GM12878 (cell line): ENCODE results near the gene RPL18. TPM values are rescaled to one million over a fixed set of nuclear protein-coding genes. Genes with fewer than 3 reads are reported as not detected.

ENCODE experiments used
- ATAC-seq: fragments of 200-7000 bp; cut with Tn5 transposase; 3 replicates; pipeline ENCODE4 v1.9.1; 2020; ENCODE audit warnings: mild to moderate bottlenecking, moderate library complexity
- BruUV-seq: library from RNA; stranded (reverse); fragments of 400-500 nt; replicated peaks from 2 replicates; lab custom pipeline; 2021; lab: Mats Ljungman, UMichigan
- CTCF ChIA-PET: fragments of 300-600 bp; sonication (Branson Sonifier 250); formaldehyde crosslinking; extraction: SDS; loops from one replicate; lab custom pipeline; 2021; ENCODE audit warnings: inconsistent platforms; lab: Yijun Ruan, JAX
- POLR2A ChIA-PET: fragments of 350-600 bp; formaldehyde crosslinking; extraction: SDS; loops from one replicate; lab custom pipeline; 2021; ENCODE audit warnings: inconsistent platforms; lab: Charles Lee
- RAD21 ChIA-PET: fragments of 300-600 bp; sonication (Branson Sonifier 250); formaldehyde crosslinking; loops from one replicate; lab custom pipeline; 2023; ENCODE audit warnings: antibody characterized with exemption; ENCODE audit not compliant: unreplicated experiment; lab: Charles Lee
- SMC1A ChIA-PET: fragments of 300-600 bp; sonication (Branson Sonifier 250); formaldehyde crosslinking; loops from one replicate; lab custom pipeline; 2023; ENCODE audit not compliant: unreplicated experiment, uncharacterized antibody; lab: Charles Lee
- DNase-seq: peaks from one replicate; pipeline ENCODE4 v3.0.0-alpha.2; 2011; ENCODE audit warnings: low read depth, low spot score
- FAIRE-seq: peaks from 3 replicates; lab custom pipeline; 2011; peaks lifted over from hg19 to GRCh38; lab: Jason Lieb, UNC
- H2AFZ ChIP-seq: 2 replicates; pipeline ENCODE4 v1.6.0; 2011; ENCODE audit warnings: low read depth, low read length, control low read depth; ENCODE audit not compliant: control insufficient read depth
- H3K27ac ChIP-seq: 2 replicates; pipeline ENCODE4 v1.5.1; 2011; ENCODE audit warnings: control low read depth; ENCODE audit not compliant: control insufficient read depth, insufficient read depth
- H3K27me3 ChIP-seq, 2 experiments: replicated peaks in 1 of 2; 2 replicates each; pipeline versions ENCODE4 v1.6.0 to v1.6.1; 2011; ENCODE audit warnings: low read length in 1 of 2; ENCODE audit not compliant: control insufficient read depth in 2 of 2, insufficient read depth in 2 of 2
- H3K36me3 ChIP-seq, 2 experiments: 2 replicates each; pipeline ENCODE4 v1.5.1; 2011; ENCODE audit warnings: low read length in 1 of 2; ENCODE audit not compliant: control insufficient read depth in 2 of 2, insufficient read depth in 2 of 2
- H3K4me1 ChIP-seq: 2 replicates; pipeline ENCODE4 v1.6.1; 2011; ENCODE audit warnings: mild to moderate bottlenecking, low read length, moderate library complexity, mixed read lengths; ENCODE audit not compliant: control insufficient read depth, insufficient read depth
- H3K4me2 ChIP-seq: 2 replicates; pipeline ENCODE4 v1.6.0; 2011; ENCODE audit warnings: control low read depth; ENCODE audit not compliant: control insufficient read depth, insufficient read depth
- H3K4me3 ChIP-seq: fragments of 200-600 bp; sonication (generic); 2 replicates; pipeline ENCODE4 v1.5.1; 2016
- H3K79me2 ChIP-seq: 2 replicates; pipeline ENCODE4 v1.6.0; 2011; ENCODE audit warnings: low read length; ENCODE audit not compliant: control insufficient read depth, insufficient read depth
- H3K9ac ChIP-seq: 2 replicates; pipeline ENCODE4 v1.8.0; 2011; ENCODE audit warnings: low read length, control low read depth, mixed read lengths; ENCODE audit not compliant: control insufficient read depth, insufficient read depth
- H3K9me3 ChIP-seq: replicated peaks from 3 replicates; pipeline ENCODE4 v1.5.1; 2011; ENCODE audit warnings: mild to moderate bottlenecking, low read length; ENCODE audit not compliant: control insufficient read depth, insufficient read depth
- H4K20me1 ChIP-seq: 2 replicates; pipeline ENCODE4 v1.6.0; 2011; ENCODE audit not compliant: control insufficient read depth, insufficient read depth
- CEBPZ ChIP-seq: fragments of 150-350 bp; IDR thresholded peaks from 2 replicates; pipeline ENCODE4 v1.6.1; 2016; ENCODE audit warnings: low read depth, low read length
- CREB1 ChIP-seq: IDR thresholded peaks from 2 replicates; pipeline ENCODE4 v1.6.1; 2012; ENCODE audit warnings: low read depth, mild to moderate bottlenecking, inconsistent platforms
- LARP7 ChIP-seq: fragments of 450-650 bp; IDR thresholded peaks from 2 replicates; pipeline ENCODE4 v1.6.1; 2017; ENCODE audit warnings: mild to moderate bottlenecking
- NFYA ChIP-seq: IDR thresholded peaks from 2 replicates; pipeline ENCODE4 v1.6.1; 2011; ENCODE audit warnings: low read depth, mild to moderate bottlenecking, low read length, improper control_type of control experiment, borderline replicate concordance
- TCF7 ChIP-seq: IDR thresholded peaks from 2 replicates; pipeline ENCODE4 v1.6.1; 2014; ENCODE audit warnings: antibody characterized with exemption, borderline replicate concordance
- YY1 ChIP-seq: IDR thresholded peaks from 2 replicates; pipeline ENCODE4 v1.6.1; 2011; ENCODE audit warnings: low read depth, mild to moderate bottlenecking, low read length
- ZNF207 ChIP-seq: fragments of 450-650 bp; IDR thresholded peaks from 2 replicates; pipeline ENCODE4 v1.6.1; 2014; ENCODE audit warnings: antibody characterized with exemption, mild to moderate bottlenecking, borderline replicate concordance
- WGBS: methylation state at CpG from one replicate; pipeline ENCODE4 v1.1.6; 2016; ENCODE audit warnings: low lambda C conversion rate; ENCODE audit not compliant: insufficient replicate concordance, insufficient coverage; ENCODE audit errors: missing lambda C conversion rate; 5-methylcytosine and 5-hydroxymethylcytosine counted together
- in situ Hi-C: fragments of 300-500 bp; cut with MboI; formaldehyde crosslinking; loops from 9 replicates; pipeline ENCODE4 v1.14.3; 2018; ENCODE audit warnings: mixed read lengths
- intact Hi-C: fragments of 100-400 bp; cut with micrococcal nuclease; formaldehyde crosslinking; loops from one replicate; pipeline ENCODE4 v1.14.2; 2022; ENCODE audit not compliant: unreplicated experiment
- polyA plus RNA-seq, 11 experiments: library from polyadenylated mRNA; depleted of rRNA in 4 of 11; unstranded in 6 of 11; stranded (reverse) in 5 of 11; fragments of >200 nt; fragmentation: Nextera tagmentation in 4 of 11; fragmentation: Illumina TruSeq in 1 of 11; extraction: Ambion mirVana in 4 of 11; extraction: Trizol in 1 of 11; gene quantifications; 1 replicate in 1 of 11; 2 replicates in 10 of 11; pipeline versions ENCODE4 v1.2.1 to v1.2.3, GENCODE V29; 2011 to 2016; ENCODE audit warnings: inconsistent platforms in 2 of 11, missing spikeins in 2 of 11, low read depth in 1 of 11
- total RNA-seq, 4 experiments: library from RNA; depleted of rRNA in 3 of 4; stranded (reverse); fragments of >200 nt in 3 of 4; fragmentation: Illumina TruSeq in 1 of 4; extraction: Trizol in 1 of 4; gene quantifications; 2 replicates each; pipeline versions ENCODE4 v1.2.1 to v1.2.3, GENCODE V29; 2013 to 2021
- TF ChIP-seq, protein P1 (sequence below): fragments of 450-650 bp; IDR thresholded peaks from 2 replicates; pipeline ENCODE4 v1.6.1; 2017; ENCODE audit warnings: mild to moderate bottlenecking, moderate library complexity
- TF ChIP-seq, protein P2 (sequence below): IDR thresholded peaks from 2 replicates; pipeline ENCODE4 v1.6.1; 2012; ENCODE audit warnings: low read depth, low read length, improper control_type of control experiment

The RPL18 gene
- total and polyA plus RNA-seq, 10 of the 15 experiments (the other 5 are each of a cell fraction or from before 2014, with no cell fraction given), result 393 to 4,267 (median 2,019) TPM

- no peak for TF ChIP-seq YY1
Observed at GRCh38 chr19:48638831-48639381, 19.9 kb upstream of the RPL18 start (continued).

GRCh38 chr19:48637948-48638830 lies 19.2 kb upstream of the RPL18 start:
- ChIA-PET SMC1A (interaction anchor here (0.8 to 1.3 kb wide), 3 partner anchors 7 to 37 kb away, joined by 3 to 4 read pairs (median 4); partner anchors contain the start of genes CA11, RPL18 and SPHK2), CTCF (interaction anchor here (1.0 to 1.2 kb wide), 3 partner anchors 8 to 156 kb away, joined by 3 to 5 read pairs (median 3); partner anchors contain the start of gene CA11), POLR2A (interaction anchor here (1.0 to 1.7 kb wide), 4 partner anchors 10 to 22 kb away, joined by 3 to 5 read pairs (median 4); partner anchors contain the start of genes RPL18 and SPHK2), RAD21 (interaction anchor here (0.6 to 1.3 kb wide), 3 partner anchors 18 to 355 kb away, joined by 3 to 5 read pairs (median 3); partner anchors contain the start of genes GYS1, RPL18, RUVBL2 and SPHK2)
- peak overlapping the region; percentile 93 for H3K27ac ChIP-seq
- no peaks in the 10 kb centered on the region for H3K36me3 ChIP-seq
- H2AFZ ChIP-seq, result peak overlapping the region; percentile 97
- WGBS, result 4% methylated on average over 25 of the region's 29 CpGs
- H3K27me3 ChIP-seq, result no peaks in the 10 kb centered on the region
- peaks cover 26% of the 10 kb centered on the region for H3K4me1 ChIP-seq
- peak overlapping the region; percentile 91 for H3K4me2 ChIP-seq
- in situ Hi-C loops, result loop anchor here (25.0 kb wide), 1 partner anchor 1249 kb away; the partner anchor contains the start of genes AKT1S1, IL4I1 and TBC1D17
- H3K9ac ChIP-seq, result peak overlapping the region; percentile 72
- H3K79me2 ChIP-seq, result peaks cover 5% of the 10 kb centered on the region
- intact Hi-C loops, result loop anchor here (10.0 kb wide), 1 partner anchor 327 kb away; the partner anchor contains the start of gene FTL
- no peaks in the 10 kb centered on the region for H4K20me1 ChIP-seq
- ATAC-seq (peak; percentile 37), FAIRE-seq (peak; percentile 86), DNase-seq (no peak)
- peak overlapping the region; percentile 75 for H3K4me3 ChIP-seq
- BruUV-seq, result no TSS peak
- no peaks in the 10 kb centered on the region for H3K9me3 ChIP-seq
- TF ChIP-seq, protein P1, sequence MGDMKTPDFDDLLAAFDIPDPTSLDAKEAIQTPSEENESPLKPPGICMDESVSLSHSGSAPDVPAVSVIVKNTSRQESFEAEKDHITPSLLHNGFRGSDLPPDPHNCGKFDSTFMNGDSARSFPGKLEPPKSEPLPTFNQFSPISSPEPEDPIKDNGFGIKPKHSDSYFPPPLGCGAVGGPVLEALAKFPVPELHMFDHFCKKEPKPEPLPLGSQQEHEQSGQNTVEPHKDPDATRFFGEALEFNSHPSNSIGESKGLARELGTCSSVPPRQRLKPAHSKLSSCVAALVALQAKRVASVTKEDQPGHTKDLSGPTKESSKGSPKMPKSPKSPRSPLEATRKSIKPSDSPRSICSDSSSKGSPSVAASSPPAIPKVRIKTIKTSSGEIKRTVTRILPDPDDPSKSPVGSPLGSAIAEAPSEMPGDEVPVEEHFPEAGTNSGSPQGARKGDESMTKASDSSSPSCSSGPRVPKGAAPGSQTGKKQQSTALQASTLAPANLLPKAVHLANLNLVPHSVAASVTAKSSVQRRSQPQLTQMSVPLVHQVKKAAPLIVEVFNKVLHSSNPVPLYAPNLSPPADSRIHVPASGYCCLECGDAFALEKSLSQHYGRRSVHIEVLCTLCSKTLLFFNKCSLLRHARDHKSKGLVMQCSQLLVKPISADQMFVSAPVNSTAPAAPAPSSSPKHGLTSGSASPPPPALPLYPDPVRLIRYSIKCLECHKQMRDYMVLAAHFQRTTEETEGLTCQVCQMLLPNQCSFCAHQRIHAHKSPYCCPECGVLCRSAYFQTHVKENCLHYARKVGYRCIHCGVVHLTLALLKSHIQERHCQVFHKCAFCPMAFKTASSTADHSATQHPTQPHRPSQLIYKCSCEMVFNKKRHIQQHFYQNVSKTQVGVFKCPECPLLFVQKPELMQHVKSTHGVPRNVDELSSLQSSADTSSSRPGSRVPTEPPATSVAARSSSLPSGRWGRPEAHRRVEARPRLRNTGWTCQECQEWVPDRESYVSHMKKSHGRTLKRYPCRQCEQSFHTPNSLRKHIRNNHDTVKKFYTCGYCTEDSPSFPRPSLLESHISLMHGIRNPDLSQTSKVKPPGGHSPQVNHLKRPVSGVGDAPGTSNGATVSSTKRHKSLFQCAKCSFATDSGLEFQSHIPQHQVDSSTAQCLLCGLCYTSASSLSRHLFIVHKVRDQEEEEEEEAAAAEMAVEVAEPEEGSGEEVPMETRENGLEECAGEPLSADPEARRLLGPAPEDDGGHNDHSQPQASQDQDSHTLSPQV, result no peak
- 0 out of 2 replicates have a peak, but pooled peaks have one; percentile 12 for TF ChIP-seq CREB1
- 0 out of 2 replicates have a peak, but pooled peaks have one; percentile 47 for TF ChIP-seq ZNF207
- no peak for TF ChIP-seq TCF7
- TF ChIP-seq LARP7, result no peak
- no peak for TF ChIP-seq CEBPZ
- no peak for TF ChIP-seq NFYA
- TF ChIP-seq, protein P2, sequence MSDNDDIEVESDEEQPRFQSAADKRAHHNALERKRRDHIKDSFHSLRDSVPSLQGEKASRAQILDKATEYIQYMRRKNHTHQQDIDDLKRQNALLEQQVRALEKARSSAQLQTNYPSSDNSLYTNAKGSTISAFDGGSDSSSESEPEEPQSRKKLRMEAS, result no peak
